Measurements from ENCODE around the gene ALDH9A1.

GRCh38 chr1:165650981-165651625 lies 47.3 kb downstream of the ALDH9A1 start:
- TF ChIP-seq CTCF (conservative IDR thresholded peaks at IDR 0.05 in 1 of 2, IDR thresholded peaks at IDR 0.05 in 1 of 2; ENCODE audit: low read depth in 1 of 2, low read length in 2 of 2) (no peak), EZH2 (IDR thresholded peaks at IDR 0.05; ENCODE audit: low read length, missing control alignments) (no peak)
